Naive thymus-derived CD4-positive, alpha-beta T cell (primary cell): Measurements from ENCODE around the gene WDR59. TPM values are rescaled to one million over a fixed set of nuclear protein-coding genes. Genes with fewer than 3 reads are reported as not detected.

Experiments
- ATAC-seq: fragments of 150-1000 bp; cut with Tn5 transposase; 2 replicates; pipeline ENCODE4 v1.10.0; 2021; ENCODE audit warnings: mild to moderate bottlenecking, moderate library complexity
- CTCF ChIA-PET: fragments of 350-600 bp; sonication (Branson Sonifier 250); formaldehyde crosslinking; loops from one replicate; lab custom pipeline; 2021; ENCODE audit warnings: antibody characterized with exemption; lab: Charles Lee
- POLR2A ChIA-PET: fragments of 350-600 bp; sonication (Branson Sonifier 250); formaldehyde crosslinking; loops from one replicate; lab custom pipeline; 2021; ENCODE audit warnings: antibody characterized with exemption, inconsistent platforms; lab: Charles Lee
- DNase-seq, 9 donors: peaks; one replicate each; pipeline versions ENCODE4 v3.0.0 to v3.0.0-alpha.2; 2020 to 2022; ENCODE audit warnings: mixed read lengths in 1 of 9
- H3K27ac ChIP-seq: one replicate; pipeline ENCODE4 v1.7.0; 2013; ENCODE audit warnings: mild to moderate bottlenecking, low read depth, low read length, moderate library complexity
- H3K27me3 ChIP-seq, 2 donors: one replicate each; pipeline ENCODE4 v1.7.0; 2013; ENCODE audit warnings: low read length in 2 of 2, mild to moderate bottlenecking in 2 of 2, moderate library complexity in 2 of 2; ENCODE audit not compliant: control insufficient read depth in 2 of 2, insufficient read depth in 2 of 2
- H3K36me3 ChIP-seq, 3 experiments: 1 replicate in 2 of 3; 2 replicates in 1 of 3; pipeline ENCODE4 v1.7.0; 2013; ENCODE audit warnings: low read length in 3 of 3, mild to moderate bottlenecking in 3 of 3, moderate library complexity in 1 of 3; ENCODE audit not compliant: insufficient read depth in 3 of 3, control insufficient read depth in 2 of 3
- H3K4me1 ChIP-seq, 2 donors: one replicate each; pipeline ENCODE4 v1.7.0; 2013; ENCODE audit warnings: low read length in 2 of 2, mild to moderate bottlenecking in 2 of 2, moderate library complexity in 1 of 2; ENCODE audit not compliant: control insufficient read depth in 2 of 2, insufficient read depth in 2 of 2
- H3K4me3 ChIP-seq: 2 replicates; pipeline ENCODE4 v1.7.0; 2013; ENCODE audit warnings: mild to moderate bottlenecking, low read length
- H3K9me3 ChIP-seq, 3 experiments: 1 replicate in 2 of 3; 2 replicates in 1 of 3; pipeline ENCODE4 v1.7.0; 2013; ENCODE audit warnings: low read length in 3 of 3; ENCODE audit not compliant: control insufficient read depth in 2 of 3
- H3K27ac Mint-ChIP-seq, 9 donors: one replicate each; pipeline ENCODE4 v1.8.0; 2020 to 2022; ENCODE audit warnings: mixed read lengths in 9 of 9, mild to moderate bottlenecking in 8 of 9, moderate library complexity in 5 of 9, inconsistent platforms in 2 of 9
- H3K27me3 Mint-ChIP-seq, 5 donors: one replicate each; pipeline ENCODE4 v1.8.0; 2021 to 2022; ENCODE audit warnings: mixed read lengths in 5 of 5, mild to moderate bottlenecking in 1 of 5
- H3K36me3 Mint-ChIP-seq, 5 donors: one replicate each; pipeline ENCODE4 v1.8.0; 2020 to 2022; ENCODE audit warnings: mixed read lengths in 5 of 5, mild to moderate bottlenecking in 3 of 5, inconsistent platforms in 1 of 5
- H3K4me1 Mint-ChIP-seq, 7 donors: one replicate each; pipeline ENCODE4 v1.8.0; 2020 to 2022; ENCODE audit warnings: mixed read lengths in 7 of 7, mild to moderate bottlenecking in 3 of 7, inconsistent platforms in 1 of 7
- H3K4me3 Mint-ChIP-seq, 10 donors: one replicate each; pipeline ENCODE4 v1.8.0; 2020 to 2022; ENCODE audit warnings: mild to moderate bottlenecking in 10 of 10, mixed read lengths in 10 of 10, moderate library complexity in 6 of 10, inconsistent platforms in 2 of 10
- H3K9me3 Mint-ChIP-seq, 11 donors: one replicate each; pipeline ENCODE4 v1.8.0; 2020 to 2022; ENCODE audit warnings: mixed read lengths in 11 of 11, mild to moderate bottlenecking in 4 of 11, inconsistent platforms in 1 of 11, moderate library complexity in 1 of 11
- intact Hi-C, 2 donors: fragments of 100-400 bp; cut with micrococcal nuclease; formaldehyde crosslinking; loops; one replicate each; pipeline ENCODE4 v1.15.1; 2023
- polyA plus RNA-seq, 2 donors: library from polyadenylated mRNA; unstranded; fragments of 300-500 nt; fragmentation: Illumina TruSeq; gene quantifications; one replicate each; pipeline ENCODE4 v1.2.3, GENCODE V29; 2021
- total RNA-seq, 6 experiments: library from RNA in 5 of 6; stranded (reverse) in 5 of 6; gene quantifications; 1 replicate in 5 of 6; 2 replicates in 1 of 6; pipeline ENCODE4 v1.2.3 and lab custom pipeline; 2021 to 2026

The WDR59 gene
- total and polyA plus RNA-seq, 7 experiments from 2014 or later, result 11.6 to 130 (median 83.3) TPM

- ATAC-seq, result no peak
- Mint-ChIP-seq H3K4me1 (no peaks in the 10 kb centered on the region), H3K27ac (no peak overlapping the region), H3K27me3 (no peaks in the 10 kb centered on the region), H3K36me3 (peaks cover 35 to 73% (median 67%) of the 10 kb centered on the region in 5 donors), H3K4me3 (no peak overlapping the region), H3K9me3 (peaks cover 0 to 8% (median 0%) of the 10 kb centered on the region in 11 donors)
- ChIA-PET POLR2A (no interaction called here), CTCF (no interaction called here)
- Histone ChIP-seq H3K27me3 (no peaks in the 10 kb centered on the region), H3K36me3 (peaks cover 0 to 56% (median 7%) of the 10 kb centered on the region in 3 experiments), H3K4me1 (no peaks in the 10 kb centered on the region), H3K4me3 (no peak overlapping the region), H3K9me3 (no peaks in the 10 kb centered on the region), H3K27ac (no peak overlapping the region)
- DNase-seq, result no peak
- intact Hi-C loops, result no loop called here
These were observed 80.8 kb downstream of the WDR59 start for GRCh38 chr16:74903901-74904678.

DNA sequence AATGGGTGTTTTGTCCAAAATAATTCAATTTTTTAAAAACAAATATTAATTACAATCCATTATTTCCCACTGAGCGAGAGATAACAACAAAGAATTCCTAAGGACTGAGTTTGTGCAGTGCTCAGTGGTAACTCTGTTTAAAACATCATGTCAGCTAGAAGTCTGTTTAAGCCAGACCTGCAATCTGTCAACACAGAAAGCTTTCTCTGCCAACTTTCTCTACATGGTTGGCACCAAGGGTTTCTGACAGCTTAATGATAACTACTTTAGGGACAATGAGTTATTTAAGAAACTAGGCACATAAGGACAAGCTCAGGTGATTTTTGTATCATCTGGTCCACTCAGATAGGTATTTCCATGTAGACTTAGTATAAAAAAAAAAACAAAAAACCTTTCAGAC lies 81.8 kb downstream of the WDR59 start:
- Mint-ChIP-seq H3K27me3 (no peaks in the 10 kb centered on the region), H3K9me3 (peaks cover 0 to 8% (median 0%) of the 10 kb centered on the region in 11 donors), H3K4me1 (no peaks in the 10 kb centered on the region), H3K36me3 (peaks cover 31 to 72% (median 68%) of the 10 kb centered on the region in 5 donors), H3K4me3 (no peak overlapping the region), H3K27ac (no peak overlapping the region)
- CTCF ChIA-PET, result no interaction called here
- Histone ChIP-seq H3K27me3 (no peaks in the 10 kb centered on the region), H3K36me3 (peaks cover 0 to 60% (median 7%) of the 10 kb centered on the region in 3 experiments), H3K4me3 (no peak overlapping the region), H3K9me3 (no peaks in the 10 kb centered on the region), H3K27ac (no peak overlapping the region), H3K4me1 (no peaks in the 10 kb centered on the region)
- POLR2A ChIA-PET, result no interaction called here
- ATAC-seq (no peak), DNase-seq (no peak)
- intact Hi-C loops, result no loop called here

- Mint-ChIP-seq H3K27me3 (no peaks in the 10 kb centered on the region), H3K4me3 (no peak overlapping the region), H3K27ac (no peak overlapping the region), H3K36me3 (peaks cover 23 to 65% (median 61%) of the 10 kb centered on the region in 5 donors), H3K4me1 (no peaks in the 10 kb centered on the region), H3K9me3 (peaks cover 0 to 4% (median 0%) of the 10 kb centered on the region in 11 donors)
- intact Hi-C loops, result no loop called here
- Histone ChIP-seq H3K27me3 (no peaks in the 10 kb centered on the region), H3K4me3 (no peak overlapping the region), H3K4me1 (no peaks in the 10 kb centered on the region), H3K27ac (no peak overlapping the region), H3K36me3 (peaks cover 0 to 53% (median 7%) of the 10 kb centered on the region in 3 experiments), H3K9me3 (no peaks in the 10 kb centered on the region)
- POLR2A ChIA-PET, result no interaction called here
- CTCF ChIA-PET, result no interaction called here
- DNase-seq (no peak), ATAC-seq (no peak)
These were observed 82.8 kb downstream of the WDR59 start for GRCh38 chr16:74902161-74902560.

GRCh38 chr16:74901606-74902005 lies 83.3 kb downstream of the WDR59 start:
- intact Hi-C loops, result no loop called here
- Histone ChIP-seq H3K9me3 (no peaks in the 10 kb centered on the region), H3K27ac (no peak overlapping the region), H3K4me1 (no peaks in the 10 kb centered on the region), H3K4me3 (no peak overlapping the region), H3K36me3 (peaks cover 0 to 55% (median 7%) of the 10 kb centered on the region in 3 experiments), H3K27me3 (no peaks in the 10 kb centered on the region)
- Mint-ChIP-seq H3K4me1 (no peaks in the 10 kb centered on the region), H3K9me3 (peaks cover 0 to 2% (median 0%) of the 10 kb centered on the region in 11 donors), H3K27me3 (no peaks in the 10 kb centered on the region), H3K4me3 (no peak overlapping the region), H3K36me3 (peaks cover 20 to 61% (median 56%) of the 10 kb centered on the region in 5 donors), H3K27ac (no peak overlapping the region)
- DNase-seq (no peak), ATAC-seq (no peak)
- POLR2A ChIA-PET, result no interaction called here
- CTCF ChIA-PET, result no interaction called here

DNA sequence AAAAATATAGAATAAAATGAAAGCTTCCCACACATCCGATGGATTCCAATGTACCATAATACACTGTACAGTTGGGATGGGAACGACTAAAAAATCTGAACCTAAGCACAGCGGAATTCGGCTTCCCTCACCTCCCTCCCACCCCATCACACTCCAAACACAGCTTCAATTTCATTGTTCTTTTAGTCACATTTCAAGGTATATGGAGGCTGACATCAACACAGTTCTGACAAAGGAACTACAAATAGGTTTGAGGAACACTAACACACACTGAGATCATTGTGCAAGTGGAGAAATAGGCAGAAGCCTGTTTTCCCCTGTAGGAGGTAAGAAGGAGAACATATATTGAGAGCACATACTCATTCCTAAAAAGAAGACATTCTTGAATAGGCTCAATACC lies 85.1 kb downstream of the WDR59 start:
- Mint-ChIP-seq H3K27me3 (no peaks in the 10 kb centered on the region), H3K36me3 (peaks cover 20 to 60% (median 51%) of the 10 kb centered on the region in 5 donors), H3K4me1 (no peaks in the 10 kb centered on the region), H3K27ac (no peak overlapping the region), H3K9me3 (no peaks in the 10 kb centered on the region), H3K4me3 (no peak overlapping the region)
- Histone ChIP-seq H3K27me3 (no peaks in the 10 kb centered on the region), H3K36me3 (peaks cover 0 to 55% (median 7%) of the 10 kb centered on the region in 3 experiments), H3K9me3 (no peaks in the 10 kb centered on the region), H3K4me1 (no peaks in the 10 kb centered on the region), H3K27ac (no peak overlapping the region), H3K4me3 (no peak overlapping the region)
- ChIA-PET POLR2A (no interaction called here), CTCF (no interaction called here)
- intact Hi-C loops, result no loop called here
- ATAC-seq, result no peak
- no peak for DNase-seq

DNA sequence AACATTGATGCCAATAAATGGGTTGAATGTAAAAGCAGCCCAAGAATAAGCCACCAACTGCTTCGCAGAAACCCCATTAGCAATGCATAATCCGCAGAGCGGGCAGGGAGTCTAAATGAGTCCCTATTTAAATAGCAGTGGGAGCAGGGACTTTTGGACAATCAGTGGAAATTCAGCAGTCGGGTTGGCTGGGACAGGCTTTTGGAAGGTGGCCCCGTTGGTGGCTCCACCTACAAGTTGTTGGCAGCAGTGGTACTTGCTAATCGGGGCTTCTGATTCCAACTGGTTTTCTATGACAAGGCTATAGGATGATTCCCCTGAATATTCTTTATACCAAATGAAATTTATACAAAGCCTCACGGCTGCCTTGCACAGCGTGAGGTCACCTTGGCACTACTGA lies 86.3 kb downstream of the WDR59 start:
- H3K4me1 ChIP-seq, result no peaks in the 10 kb centered on the region
- peaks cover 0 to 59% (median 6%) of the 10 kb centered on the region in 3 experiments for H3K36me3 ChIP-seq
- H3K27me3 Mint-ChIP-seq, result no peaks in the 10 kb centered on the region
- H3K4me1 Mint-ChIP-seq, result no peaks in the 10 kb centered on the region
- ATAC-seq (no peak), DNase-seq (no peak)
- no peaks in the 10 kb centered on the region for H3K9me3 ChIP-seq
- intact Hi-C loops, result no loop called here
- H3K27me3 ChIP-seq, result no peaks in the 10 kb centered on the region
- POLR2A ChIA-PET, result no interaction called here
- no peak overlapping the region for H3K27ac Mint-ChIP-seq
- no peak overlapping the region for H3K27ac ChIP-seq
- no peak overlapping the region for H3K4me3 Mint-ChIP-seq
- no peak overlapping the region for H3K4me3 ChIP-seq
- peaks cover 17 to 65% (median 44%) of the 10 kb centered on the region in 5 donors for H3K36me3 Mint-ChIP-seq
- CTCF ChIA-PET, result no interaction called here
- no peaks in the 10 kb centered on the region for H3K9me3 Mint-ChIP-seq
